Activated CD8-positive, alpha-beta memory T cell treated with anti-CD3 and anti-CD28 coated beads, Interleukin-2, amount 10 ng/mL, durations not matched to agents 7 days and 5 days (primary cell): ENCODE data around the gene NKAP. TPM values are rescaled to one million over a fixed set of nuclear protein-coding genes. Genes with fewer than 3 reads are reported as not detected.
"Not testable (repeated sequence)": the region's sequence is repeated elsewhere in the genome, so short reads cannot be mapped to it uniquely, and the experiment has no call there.

ENCODE experiments used
- ATAC-seq: fragments of 150-1000 bp; cut with Tn5 transposase; one replicate; pipeline ENCODE4 v1.10.0; 2021; ENCODE audit warnings: moderate library complexity
- CTCF ChIA-PET: fragments of 350-600 bp; sonication (Branson Sonifier 250); formaldehyde crosslinking; loops from one replicate; lab custom pipeline; 2021; ENCODE audit warnings: antibody characterized with exemption; lab: Charles Lee
- DNase-seq: peaks from one replicate; pipeline ENCODE4 v3.0.0-alpha.2; 2020
- H3K27ac Mint-ChIP-seq: one replicate; pipeline ENCODE4 v1.8.0; 2021; ENCODE audit warnings: mild to moderate bottlenecking, mixed read lengths
- H3K27me3 Mint-ChIP-seq: one replicate; pipeline ENCODE4 v1.8.0; 2021; ENCODE audit warnings: mixed read lengths
- H3K36me3 Mint-ChIP-seq: one replicate; pipeline ENCODE4 v1.8.0; 2021; ENCODE audit warnings: mild to moderate bottlenecking, mixed read lengths
- H3K4me1 Mint-ChIP-seq: one replicate; pipeline ENCODE4 v1.8.0; 2021; ENCODE audit warnings: mixed read lengths
- H3K4me3 Mint-ChIP-seq: one replicate; pipeline ENCODE4 v1.8.0; 2021; ENCODE audit warnings: mild to moderate bottlenecking, moderate library complexity, mixed read lengths
- H3K9me3 Mint-ChIP-seq: one replicate; pipeline ENCODE4 v1.8.0; 2022; ENCODE audit warnings: low read depth, mixed read lengths
- total RNA-seq, 2 experiments: library from RNA; stranded (reverse); gene quantifications; one replicate each; pipeline ENCODE4 v1.2.3, GENCODE V29; 2021

The NKAP gene
- total RNA-seq, 2 experiments from 2014 or later, result 8.1 to 10.4 TPM

- H3K4me1 Mint-ChIP-seq, H3K4me3 Mint-ChIP-seq, H3K9me3 Mint-ChIP-seq, DNase-seq, CTCF ChIA-PET, H3K27ac Mint-ChIP-seq, H3K36me3 Mint-ChIP-seq, ATAC-seq: not testable (repeated sequence)
- peaks cover 17% of the 10 kb centered on the region for H3K27me3 Mint-ChIP-seq
Observed at GRCh38 chrX:119966837-119967236, 23.3 kb upstream of the NKAP start.

GRCh38 chrX:119960625-119961024 lies 17.1 kb upstream of the NKAP start:
- no peaks in the 10 kb centered on the region for H3K9me3 Mint-ChIP-seq
- H3K36me3 Mint-ChIP-seq, result peaks cover 7% of the 10 kb centered on the region
- no peak overlapping the region for H3K27ac Mint-ChIP-seq
- CTCF ChIA-PET, result no interaction called here
- H3K4me1 Mint-ChIP-seq, result peaks cover 16% of the 10 kb centered on the region
- no peak overlapping the region for H3K4me3 Mint-ChIP-seq
- DNase-seq (no peak), ATAC-seq (no peak)
- H3K27me3 Mint-ChIP-seq, result peaks cover 52% of the 10 kb centered on the region

GRCh38 chrX:119955807-119956570 lies 12.4 kb upstream of the NKAP start:
- CTCF ChIA-PET, result interaction anchor here (1.0 to 1.2 kb wide), 2 partner anchors 24 to 69 kb away, joined by 3 to 4 read pairs; no protein-coding TSS in a partner anchor
- H3K4me1 Mint-ChIP-seq, result peaks cover 23% of the 10 kb centered on the region
- H3K4me3 Mint-ChIP-seq, result peak overlapping the region; percentile 52
- peaks cover 65% of the 10 kb centered on the region for H3K27me3 Mint-ChIP-seq
- H3K36me3 Mint-ChIP-seq, H3K9me3 Mint-ChIP-seq: not testable (repeated sequence)
- H3K27ac Mint-ChIP-seq, result peak overlapping the region; percentile 77
- ATAC-seq (peak; percentile 65), DNase-seq (peak; percentile 92)

- no peaks in the 10 kb centered on the region for H3K9me3 Mint-ChIP-seq
- CTCF ChIA-PET, result no interaction called here
- H3K36me3 Mint-ChIP-seq, result peaks cover 5% of the 10 kb centered on the region
- H3K27me3 Mint-ChIP-seq, result peaks cover 49% of the 10 kb centered on the region
- no peak overlapping the region for H3K4me3 Mint-ChIP-seq
- DNase-seq (no peak), ATAC-seq (no peak)
- no peak overlapping the region for H3K27ac Mint-ChIP-seq
- peaks cover 23% of the 10 kb centered on the region for H3K4me1 Mint-ChIP-seq
Observed at GRCh38 chrX:119954374-119954773, 10.8 kb upstream of the NKAP start.

- Mint-ChIP-seq H3K36me3 (no peaks in the 10 kb centered on the region), H3K27ac (no peak overlapping the region), H3K9me3 (no peaks in the 10 kb centered on the region), H3K4me1 (peaks cover 8% of the 10 kb centered on the region), H3K27me3 (peaks cover 17% of the 10 kb centered on the region), H3K4me3 (no peak overlapping the region)
- CTCF ChIA-PET, result no interaction called here
- ATAC-seq (no peak), DNase-seq (no peak)
Observed at GRCh38 chrX:119948381-119948780, 4.8 kb upstream of the NKAP start.

GRCh38 chrX:119945481-119945880 lies 1.9 kb upstream of the NKAP start:
- H3K9me3 Mint-ChIP-seq, result no peaks in the 10 kb centered on the region
- peaks cover 24% of the 10 kb centered on the region for H3K4me1 Mint-ChIP-seq
- H3K36me3 Mint-ChIP-seq, result peaks cover 2% of the 10 kb centered on the region
- no peak overlapping the region for H3K4me3 Mint-ChIP-seq
- peaks cover 4% of the 10 kb centered on the region for H3K27me3 Mint-ChIP-seq
- CTCF ChIA-PET, result no interaction called here
- DNase-seq, result no peak
- H3K27ac Mint-ChIP-seq, result no peak overlapping the region
- ATAC-seq, result no peak

- peaks cover 23% of the 10 kb centered on the region for H3K4me1 Mint-ChIP-seq
- peak overlapping the region; percentile 92 for H3K4me3 Mint-ChIP-seq
- H3K27me3 Mint-ChIP-seq, result no peaks in the 10 kb centered on the region
- ATAC-seq (peak; percentile 11), DNase-seq (no peak)
- peak overlapping the region; percentile 93 for H3K27ac Mint-ChIP-seq
- H3K9me3 Mint-ChIP-seq, result no peaks in the 10 kb centered on the region
- CTCF ChIA-PET, result interaction anchor here (0.8 kb wide), 1 partner anchor 9 kb away, joined by 3 read pairs; no protein-coding TSS in a partner anchor
- peaks cover 2% of the 10 kb centered on the region for H3K36me3 Mint-ChIP-seq
Observed at GRCh38 chrX:119942831-119943184, 743 bp downstream of the NKAP start.

GRCh38 chrX:119942173-119942819 lies 1.3 kb downstream of the NKAP start:
- H3K9me3 Mint-ChIP-seq, result no peaks in the 10 kb centered on the region
- peak overlapping the region; percentile 93 for H3K27ac Mint-ChIP-seq
- DNase-seq (no peak), ATAC-seq (no peak)
- H3K27me3 Mint-ChIP-seq, result no peaks in the 10 kb centered on the region
- H3K4me1 Mint-ChIP-seq, result peaks cover 24% of the 10 kb centered on the region
- CTCF ChIA-PET, result interaction anchor here (0.8 kb wide), 1 partner anchor 9 kb away, joined by 3 read pairs; no protein-coding TSS in a partner anchor
- H3K36me3 Mint-ChIP-seq, result peaks cover 2% of the 10 kb centered on the region
- H3K4me3 Mint-ChIP-seq, result peak overlapping the region; percentile 92

- CTCF ChIA-PET, result interaction anchor here (0.6 to 1.6 kb wide), 2 partner anchors 14 to 54 kb away, joined by 3 read pairs; no protein-coding TSS in a partner anchor
- no peaks in the 10 kb centered on the region for H3K27me3 Mint-ChIP-seq
- H3K27ac Mint-ChIP-seq, result no peak overlapping the region
- no peak for ATAC-seq
- H3K36me3 Mint-ChIP-seq, result peaks cover 5% of the 10 kb centered on the region
- peaks cover 24% of the 10 kb centered on the region for H3K4me1 Mint-ChIP-seq
- H3K9me3 Mint-ChIP-seq, result no peaks in the 10 kb centered on the region
- H3K4me3 Mint-ChIP-seq, result peak overlapping the region; percentile 24
- no peak for DNase-seq
Observed at GRCh38 chrX:119941336-119941735, 2.2 kb downstream of the NKAP start.

- CTCF ChIA-PET, result no interaction called here
- ATAC-seq, result no peak
- no peaks in the 10 kb centered on the region for H3K9me3 Mint-ChIP-seq
- H3K27ac Mint-ChIP-seq, result no peak overlapping the region
- no peak overlapping the region for H3K4me3 Mint-ChIP-seq
- H3K36me3 Mint-ChIP-seq, result peaks cover 11% of the 10 kb centered on the region
- no peaks in the 10 kb centered on the region for H3K27me3 Mint-ChIP-seq
- peaks cover 2% of the 10 kb centered on the region for H3K4me1 Mint-ChIP-seq
- DNase-seq, result no peak
Observed at GRCh38 chrX:119935215-119935874, 8.2 kb downstream of the NKAP start.

GRCh38 chrX:119922391-119922790 lies 21.2 kb downstream of the NKAP start:
- H3K27me3 Mint-ChIP-seq, CTCF ChIA-PET, H3K4me3 Mint-ChIP-seq, DNase-seq, H3K27ac Mint-ChIP-seq, H3K4me1 Mint-ChIP-seq, ATAC-seq, H3K9me3 Mint-ChIP-seq: not testable (repeated sequence)
- H3K36me3 Mint-ChIP-seq, result peaks cover 11% of the 10 kb centered on the region

GRCh38 chrX:119919835-119920585 lies 23.5 kb downstream of the NKAP start:
- no peaks in the 10 kb centered on the region for H3K4me1 Mint-ChIP-seq
- DNase-seq (no peak), ATAC-seq (no peak)
- no peak overlapping the region for H3K4me3 Mint-ChIP-seq
- H3K9me3 Mint-ChIP-seq, result no peaks in the 10 kb centered on the region
- CTCF ChIA-PET, result no interaction called here
- no peaks in the 10 kb centered on the region for H3K27me3 Mint-ChIP-seq
- no peak overlapping the region for H3K27ac Mint-ChIP-seq
- H3K36me3 Mint-ChIP-seq, result peaks cover 2% of the 10 kb centered on the region

- no peaks in the 10 kb centered on the region for H3K27me3 Mint-ChIP-seq
- DNase-seq, result no peak
- CTCF ChIA-PET, result no interaction called here
- H3K9me3 Mint-ChIP-seq, result no peaks in the 10 kb centered on the region
- no peak overlapping the region for H3K27ac Mint-ChIP-seq
- ATAC-seq, result no peak
- no peaks in the 10 kb centered on the region for H3K36me3 Mint-ChIP-seq
- no peaks in the 10 kb centered on the region for H3K4me1 Mint-ChIP-seq
- H3K4me3 Mint-ChIP-seq, result no peak overlapping the region
Observed at GRCh38 chrX:119917877-119918276, 25.7 kb downstream of the NKAP start.
